NCI-H1092 (cell line): ENCODE data around the gene NFATC3.

Experiments
- DNase-seq: peaks from one replicate; lab custom pipeline; 2025; lab: John Stamatoyannopoulos, UW

The NFATC3 gene

DNA sequence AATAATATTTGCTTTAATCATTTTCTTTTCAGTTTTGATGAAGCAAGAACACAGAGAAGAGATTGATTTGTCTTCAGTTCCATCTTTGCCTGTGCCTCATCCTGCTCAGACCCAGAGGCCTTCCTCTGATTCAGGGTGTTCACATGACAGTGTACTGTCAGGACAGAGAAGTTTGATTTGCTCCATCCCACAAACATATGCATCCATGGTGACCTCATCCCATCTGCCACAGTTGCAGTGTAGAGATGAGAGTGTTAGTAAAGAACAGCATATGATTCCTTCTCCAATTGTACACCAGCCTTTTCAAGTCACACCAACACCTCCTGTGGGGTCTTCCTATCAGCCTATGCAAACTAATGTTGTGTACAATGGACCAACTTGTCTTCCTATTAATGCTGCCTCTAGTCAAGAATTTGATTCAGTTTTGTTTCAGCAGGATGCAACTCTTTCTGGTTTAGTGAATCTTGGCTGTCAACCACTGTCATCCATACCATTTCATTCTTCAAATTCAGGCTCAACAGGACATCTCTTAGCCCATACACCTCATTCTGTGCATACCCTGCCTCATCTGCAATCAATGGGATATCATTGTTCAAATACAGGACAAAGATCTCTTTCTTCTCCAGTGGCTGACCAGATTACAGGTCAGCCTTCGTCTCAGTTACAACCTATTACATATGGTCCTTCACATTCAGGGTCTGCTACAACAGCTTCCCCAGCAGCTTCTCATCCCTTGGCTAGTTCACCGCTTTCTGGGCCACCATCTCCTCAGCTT lies 105.8 kb downstream of the NFATC3 start:
- DNase-seq, result no peak

DNA sequence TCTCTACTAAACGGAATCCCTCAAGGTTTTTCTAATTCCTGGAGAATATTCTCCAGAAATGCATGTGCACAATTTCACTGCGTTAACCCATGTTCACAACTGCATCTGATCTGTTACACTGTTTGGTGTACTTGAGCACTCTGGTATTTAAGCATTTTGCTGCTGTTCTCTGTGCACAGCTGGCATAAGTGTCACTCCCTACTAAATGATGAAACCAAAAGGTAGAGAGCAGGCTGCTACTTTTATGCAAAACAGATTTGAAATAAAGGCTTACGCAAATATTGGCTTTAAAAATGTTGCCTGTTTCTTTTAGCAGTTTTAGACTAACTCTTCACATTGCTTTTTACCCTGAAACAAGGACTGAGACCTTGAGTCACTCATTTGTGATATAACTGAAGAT lies 109.1 kb downstream of the NFATC3 start:
- DNase-seq, result no peak

DNA sequence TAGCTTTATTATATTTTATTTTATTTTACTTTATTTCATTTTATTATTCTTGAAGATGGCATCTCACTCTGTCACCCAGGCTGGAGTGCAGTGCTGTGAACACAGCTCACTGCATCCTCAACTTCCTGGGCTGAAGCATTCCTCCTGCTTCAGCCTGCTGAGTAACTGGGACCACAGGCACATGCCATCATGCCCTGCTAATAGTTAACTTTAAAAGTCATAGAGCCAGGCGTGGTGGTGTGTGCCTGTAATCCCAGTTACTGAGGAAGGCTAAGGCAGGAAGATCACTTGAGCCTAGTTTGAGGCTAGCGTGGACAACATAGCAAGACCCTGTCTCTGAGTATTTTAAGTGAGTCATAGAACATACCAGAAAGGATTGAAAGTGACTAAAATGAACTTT lies 112.1 kb downstream of the NFATC3 start:
- DNase-seq, result no peak

DNA sequence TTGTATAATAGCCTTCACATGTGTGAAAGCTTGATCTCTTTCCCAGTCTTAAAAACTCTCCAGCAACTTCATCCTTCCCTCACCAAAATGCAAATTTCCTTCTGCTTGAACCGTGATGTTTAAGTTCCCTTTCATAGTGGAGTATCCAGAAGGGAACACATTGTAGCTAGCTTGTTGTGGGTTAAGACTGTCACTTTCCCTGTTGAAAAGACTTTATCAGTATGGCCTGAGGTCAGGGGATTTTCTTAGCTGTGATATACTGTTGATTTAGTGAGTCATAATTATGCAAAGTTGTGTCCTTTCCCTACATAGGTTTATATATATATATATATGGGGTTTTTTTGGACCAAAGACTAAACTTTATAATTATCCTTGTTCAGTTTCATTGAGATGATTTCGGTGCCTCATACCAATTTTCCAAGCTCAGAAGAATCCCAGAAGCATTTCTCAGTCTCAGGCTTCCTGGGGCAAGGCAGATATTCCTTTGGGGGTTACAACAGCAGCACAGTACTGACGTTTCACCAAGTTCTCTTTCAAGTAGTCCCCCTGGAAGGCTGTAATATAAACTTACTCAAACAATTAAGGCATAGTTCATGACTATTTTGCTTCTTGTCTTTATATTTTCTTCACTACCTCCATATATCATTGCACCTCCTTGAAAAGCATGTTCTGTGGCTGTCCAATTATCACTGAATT lies 115.1 kb downstream of the NFATC3 start:
- no peak for DNase-seq

DNA sequence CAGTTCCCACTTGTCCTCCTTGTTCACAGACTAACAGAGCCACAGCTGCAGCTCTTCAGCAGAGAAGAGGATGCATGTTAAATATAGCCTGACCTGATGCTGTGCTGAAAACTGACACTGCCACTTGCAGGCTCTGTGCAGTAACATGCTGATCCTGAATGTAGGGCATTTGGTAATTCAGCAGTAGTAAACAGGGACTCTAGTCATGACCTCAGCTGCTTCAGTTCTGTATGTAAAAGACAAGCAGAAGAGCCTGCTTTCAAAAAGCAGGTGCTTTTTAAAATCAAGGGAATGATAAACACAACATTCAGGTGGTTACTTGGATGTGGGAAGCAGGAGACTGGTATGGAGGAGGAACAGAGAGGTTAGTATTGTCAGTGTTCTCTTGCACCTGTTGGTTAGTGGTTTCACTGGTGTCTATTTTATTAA lies 116.9 kb downstream of the NFATC3 start:
- peak; percentile 16 for DNase-seq

DNA sequence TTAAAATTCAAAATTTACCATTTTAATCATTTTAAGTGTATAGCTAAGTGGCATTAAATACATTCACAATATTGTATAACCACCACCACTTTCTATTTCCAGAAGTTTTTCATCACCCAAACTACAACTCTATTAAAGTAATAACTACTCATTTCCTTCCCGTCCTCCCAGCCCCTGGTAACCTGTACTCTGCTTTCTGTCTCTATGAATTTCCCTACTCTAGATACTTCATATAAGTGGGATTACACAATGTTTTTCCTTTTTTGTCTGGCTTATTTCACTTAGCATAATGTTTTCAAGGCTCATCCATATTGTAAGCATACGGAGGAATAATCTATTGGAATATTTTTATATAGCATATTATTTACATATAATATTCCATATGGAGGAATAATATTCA lies 121.1 kb downstream of the NFATC3 start:
- no peak for DNase-seq

DNA sequence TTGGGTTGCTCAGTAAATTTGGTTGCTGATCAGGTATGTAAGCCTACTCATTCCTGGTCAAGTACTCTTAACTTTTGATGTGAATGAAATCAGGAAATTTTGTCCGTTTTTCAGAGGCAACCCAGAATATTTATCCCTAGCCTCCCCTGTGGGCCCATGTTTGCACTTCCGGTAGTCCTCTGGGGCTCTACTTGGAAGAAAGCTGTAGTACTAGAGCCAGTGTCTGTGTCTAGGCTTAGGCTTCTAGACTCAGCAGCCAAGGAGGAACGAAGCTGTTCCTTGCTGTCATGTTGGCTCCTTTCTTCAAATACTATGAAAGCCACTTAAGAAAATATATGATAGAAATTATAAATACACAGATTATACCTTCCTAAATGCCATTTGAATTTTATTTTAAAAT lies 129.6 kb downstream of the NFATC3 start:
- DNase-seq, result no peak

DNA sequence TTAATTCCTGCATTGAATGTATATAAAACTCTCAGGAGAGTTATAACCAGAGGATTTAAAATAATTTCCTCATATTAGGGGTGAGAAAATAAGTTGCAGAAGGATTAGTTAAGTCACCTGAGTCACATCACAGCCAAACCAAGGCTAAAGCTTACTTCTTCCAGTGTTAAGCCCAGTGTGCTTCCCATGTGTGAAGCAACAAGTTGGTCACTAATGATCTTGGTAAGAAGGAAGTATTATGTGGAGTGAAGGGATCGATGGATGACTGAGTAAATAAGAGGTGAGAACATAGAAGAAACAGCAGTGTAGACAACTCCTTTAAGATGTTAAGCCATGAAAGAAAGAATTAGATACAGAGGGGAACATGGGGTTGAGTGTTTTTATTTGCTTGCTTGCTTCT lies 130.1 kb downstream of the NFATC3 start:
- DNase-seq, result no peak

DNA sequence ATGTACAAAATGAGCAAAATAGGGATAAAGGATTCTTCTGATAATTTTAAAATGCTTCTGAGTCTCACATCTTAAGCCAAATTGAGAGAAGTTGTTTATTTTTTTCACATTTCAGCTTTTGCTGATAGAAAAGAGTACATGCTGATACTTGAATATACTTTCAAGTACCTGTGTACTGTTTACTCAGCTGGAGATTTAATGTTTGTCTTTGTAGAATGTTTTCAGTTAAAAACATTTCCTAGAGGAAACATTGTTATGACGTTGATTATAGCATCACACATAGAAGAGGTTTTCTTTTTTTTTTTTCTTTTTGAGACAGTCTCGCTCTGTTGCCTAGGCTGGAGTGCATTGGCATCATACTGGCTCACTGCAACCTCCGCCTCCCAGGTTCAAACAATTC lies 131.1 kb downstream of the NFATC3 start:
- DNase-seq, result no peak

DNA sequence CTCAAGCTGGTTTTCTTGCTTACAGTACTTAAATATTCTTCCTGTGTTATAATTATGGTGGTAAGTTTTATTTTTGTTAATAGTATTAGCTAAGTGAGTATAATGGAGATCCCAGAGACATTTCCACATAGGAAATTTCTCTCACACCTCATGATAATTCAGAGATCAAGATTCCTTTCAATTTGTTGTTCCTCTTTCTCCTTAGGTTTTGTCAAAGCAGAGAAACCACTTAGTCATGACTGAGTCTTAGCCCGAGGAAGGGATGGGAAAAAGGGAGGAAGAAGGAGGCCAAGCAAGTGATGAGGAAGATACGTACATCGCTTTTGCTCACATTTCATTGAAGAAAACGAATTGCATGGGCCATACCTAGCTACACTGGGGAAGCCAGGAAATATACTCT lies 132.3 kb downstream of the NFATC3 start:
- DNase-seq, result no peak

DNA sequence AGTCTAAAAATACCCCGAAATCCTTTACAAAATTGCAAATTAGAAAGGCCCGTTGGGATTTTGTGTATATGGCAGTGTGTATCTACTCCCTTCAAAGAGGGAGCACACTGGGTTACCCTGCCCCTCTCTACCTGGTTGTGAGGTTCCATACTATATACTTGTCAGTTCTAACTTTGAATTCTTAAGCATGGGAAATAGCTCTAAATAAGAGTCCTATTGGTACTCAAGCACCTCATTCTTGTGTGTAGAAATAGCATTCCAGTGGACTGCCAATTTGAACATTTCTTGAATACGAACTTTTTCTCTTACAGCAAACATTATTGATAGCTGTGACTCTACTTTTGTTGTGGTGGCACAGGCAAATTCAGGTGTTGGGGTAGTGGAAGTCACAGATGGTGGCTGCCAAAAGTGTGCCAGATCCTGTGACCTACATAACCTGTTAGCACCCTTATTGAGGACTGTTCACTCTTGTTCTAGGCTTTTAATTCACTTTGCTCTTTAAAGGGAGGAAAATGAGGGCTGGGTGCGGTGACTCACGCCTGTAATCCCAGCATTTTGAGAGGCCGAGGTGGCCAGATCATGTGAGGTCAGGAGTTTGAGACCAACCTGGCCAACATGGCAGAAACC lies 134.7 kb downstream of the NFATC3 start:
- DNase-seq, result no peak

DNA sequence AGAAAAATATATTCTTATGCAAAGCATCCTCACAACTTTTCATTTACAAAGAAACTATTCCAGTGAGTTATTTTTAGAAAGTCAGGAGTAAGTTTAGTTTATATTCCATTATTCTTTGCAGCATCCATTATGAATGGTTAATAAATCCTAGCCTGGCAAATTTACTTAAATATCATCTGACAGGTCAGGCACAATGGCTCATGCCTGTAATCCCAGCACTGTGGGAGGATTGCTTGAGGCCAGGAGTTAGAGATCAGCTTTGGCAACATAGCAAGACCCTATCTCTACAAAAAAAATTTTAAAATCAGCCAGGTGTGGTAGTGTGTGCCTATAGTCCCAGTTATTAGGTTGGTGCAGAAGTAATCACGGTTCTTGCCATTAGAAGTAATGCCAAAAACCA lies 137.9 kb downstream of the NFATC3 start:
- DNase-seq, result no peak

DNA sequence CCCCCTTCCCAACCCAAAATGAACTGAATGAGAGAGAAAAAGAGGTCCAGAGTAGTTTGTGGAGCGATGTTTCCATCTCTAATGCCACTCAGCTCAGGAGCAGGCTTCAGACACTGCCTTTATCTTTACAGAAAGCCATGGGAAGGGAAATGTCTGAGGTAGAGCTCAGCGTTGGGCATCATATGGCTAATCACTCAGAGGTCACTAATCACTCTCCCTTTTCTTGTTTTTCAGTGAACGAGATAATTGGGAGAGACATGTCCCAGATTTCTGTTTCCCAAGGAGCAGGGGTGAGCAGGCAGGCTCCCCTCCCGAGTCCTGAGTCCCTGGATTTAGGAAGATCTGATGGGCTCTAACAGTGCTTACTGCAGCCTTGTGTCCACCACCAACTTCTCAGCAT lies 140.9 kb downstream of the NFATC3 start:
- no peak for DNase-seq

DNA sequence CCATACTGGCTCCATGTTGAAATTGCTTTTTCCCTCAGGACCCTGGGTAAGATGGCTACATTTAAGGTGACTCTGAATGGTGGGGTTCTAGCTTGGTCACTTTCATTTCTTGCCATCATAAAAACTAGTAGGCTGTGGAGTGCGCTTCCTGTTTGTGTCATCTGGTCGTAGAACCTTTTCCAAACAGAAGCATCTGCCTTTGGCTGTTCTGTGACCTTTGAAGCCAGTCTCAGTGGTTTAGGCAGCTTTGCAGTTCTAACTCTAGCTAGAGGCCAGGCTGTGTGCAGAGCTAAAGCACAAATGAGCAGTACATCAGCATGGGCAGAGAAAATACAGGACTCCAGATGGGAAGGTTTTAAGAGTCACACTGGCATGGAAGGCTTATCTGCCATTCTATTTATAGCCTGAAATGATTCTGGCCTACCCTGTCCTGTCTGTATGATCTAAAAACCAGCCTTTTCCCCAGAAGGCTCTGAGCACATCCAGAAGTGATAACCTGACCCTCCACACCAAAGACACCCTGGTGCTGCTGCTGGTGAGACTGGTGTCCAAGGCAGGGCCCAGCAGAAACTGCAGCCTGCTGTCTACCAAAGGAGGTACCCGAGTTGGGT lies 142.1 kb downstream of the NFATC3 start:
- DNase-seq, result no peak

DNA sequence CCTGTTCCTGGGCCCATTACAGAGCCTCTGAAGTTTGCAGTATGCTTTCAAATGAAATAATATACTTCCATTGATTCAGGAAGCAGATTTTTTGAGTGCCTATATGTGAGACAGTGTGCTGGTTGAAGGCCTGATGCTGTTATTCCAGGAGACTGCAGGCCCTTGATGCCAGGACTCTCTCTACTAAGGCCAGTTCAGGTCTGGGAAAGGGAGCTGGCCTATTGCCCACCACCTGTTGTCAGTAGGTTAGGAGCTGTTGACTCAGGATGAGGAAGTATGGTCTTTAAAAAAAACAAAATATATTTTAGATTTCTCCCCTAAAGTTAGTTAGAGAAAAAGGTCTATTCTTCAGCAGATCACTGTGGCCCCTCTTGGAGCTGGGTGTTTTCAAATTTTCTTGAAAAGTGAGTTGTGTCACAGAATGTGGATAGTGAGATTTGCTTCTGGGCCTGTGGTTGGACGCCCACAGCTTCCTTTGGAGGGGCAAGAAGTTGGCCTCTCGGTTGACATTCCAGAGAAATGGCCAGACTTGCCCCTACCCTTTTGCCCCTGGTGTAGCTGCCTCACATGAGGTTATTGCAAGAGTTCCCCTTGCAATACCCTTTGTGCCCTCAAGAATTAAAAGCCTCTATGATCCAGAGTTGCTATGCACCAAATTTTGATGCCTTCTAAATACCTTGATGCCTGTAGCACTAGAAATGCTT lies 142.8 kb downstream of the NFATC3 start:
- DNase-seq, result peak; percentile 13

DNA sequence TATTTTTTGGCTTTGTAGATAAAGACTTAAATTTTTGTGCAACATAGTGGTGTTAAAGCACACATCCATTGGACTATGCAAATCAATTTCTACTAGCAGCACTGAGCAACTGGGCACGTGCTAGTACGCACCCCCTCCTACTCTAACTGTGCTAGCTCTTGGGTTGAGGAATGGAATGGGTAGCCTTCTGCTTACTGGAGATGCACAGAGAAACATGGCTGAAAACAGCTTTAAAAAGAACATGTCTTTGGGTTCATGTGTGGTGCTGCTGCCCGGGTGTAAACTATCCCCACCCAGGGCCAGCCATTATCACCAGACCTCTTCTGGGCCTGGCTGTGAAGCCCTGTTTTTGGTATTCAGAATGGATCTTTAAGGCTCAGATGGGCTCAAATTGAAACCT lies 143.5 kb downstream of the NFATC3 start:
- DNase-seq, result no peak

DNA sequence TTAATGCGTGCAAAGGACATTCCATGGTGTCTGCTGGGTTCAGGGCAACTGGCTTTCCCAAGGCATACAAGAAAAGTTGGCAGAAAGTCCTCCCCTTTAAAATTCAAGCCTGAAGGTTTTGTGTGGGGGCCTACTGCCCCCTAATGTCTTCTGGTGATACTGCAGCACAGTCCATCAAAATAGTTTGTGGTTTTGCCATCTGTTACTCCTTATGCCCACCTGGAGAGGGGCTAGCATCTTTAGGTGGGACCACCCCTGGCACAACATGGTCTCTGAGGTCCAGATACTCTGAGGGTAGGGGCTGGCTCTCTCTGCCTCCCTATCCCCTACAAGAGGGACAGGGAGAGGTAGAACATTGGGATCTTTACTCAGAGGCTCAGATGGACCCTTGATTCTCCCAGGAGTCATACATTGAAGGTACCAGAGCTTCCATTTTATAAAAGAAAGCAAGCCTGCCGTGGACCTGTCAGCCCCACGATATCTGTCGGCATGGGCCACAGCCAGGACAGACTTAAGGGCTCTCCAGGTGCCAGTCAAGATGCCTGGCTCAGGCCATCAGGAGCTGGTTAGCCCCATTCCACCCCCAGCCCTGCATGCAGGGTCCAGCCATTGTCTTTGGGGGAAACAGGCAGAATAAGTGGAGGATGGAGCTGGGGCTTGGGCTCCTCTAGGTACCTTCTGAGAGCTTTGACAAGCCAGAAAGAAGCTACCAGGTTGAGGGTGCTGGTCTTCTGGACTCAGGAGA lies 144.4 kb downstream of the NFATC3 start:
- peak; percentile 32 for DNase-seq

DNA sequence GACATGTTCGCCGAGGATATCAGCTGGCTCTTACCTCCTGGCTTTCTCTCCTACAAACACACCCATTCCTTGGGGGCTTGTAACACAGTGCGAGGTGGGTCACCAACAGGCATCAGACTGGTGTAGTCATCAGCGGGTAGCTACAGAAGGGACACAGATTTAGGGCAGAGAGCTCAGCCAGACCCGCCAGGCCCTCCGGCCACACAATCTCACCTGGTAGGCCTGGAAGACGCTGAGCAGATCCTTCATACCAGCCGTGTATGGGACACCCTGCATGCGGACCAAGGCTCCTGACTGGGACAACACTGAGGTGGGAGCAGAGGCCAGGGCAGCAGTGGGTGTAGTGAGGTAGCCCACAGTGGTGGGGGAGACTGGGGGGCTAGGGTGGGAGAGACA lies 145.0 kb downstream of the NFATC3 start:
- DNase-seq, result no peak

DNA sequence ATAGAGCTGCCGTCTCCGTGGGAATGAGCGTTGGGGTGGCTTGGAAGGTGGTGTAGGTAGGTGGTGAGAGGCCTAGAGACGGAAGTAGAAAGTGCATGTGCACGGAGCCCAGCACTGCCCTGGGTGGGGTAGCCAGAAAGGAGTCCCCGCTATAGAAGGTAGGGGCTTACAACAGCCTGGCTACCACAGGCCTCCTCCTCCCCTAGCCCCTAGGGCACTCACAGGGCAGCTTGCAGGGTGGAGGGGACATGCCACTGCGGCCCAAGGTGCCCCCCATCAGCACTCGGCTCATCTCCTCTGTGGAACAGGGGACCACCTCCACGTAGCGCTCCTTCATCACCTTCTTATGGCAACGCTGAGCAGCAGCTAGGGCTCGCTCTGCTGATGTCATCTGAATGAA lies 145.8 kb downstream of the NFATC3 start:
- no peak for DNase-seq

DNA sequence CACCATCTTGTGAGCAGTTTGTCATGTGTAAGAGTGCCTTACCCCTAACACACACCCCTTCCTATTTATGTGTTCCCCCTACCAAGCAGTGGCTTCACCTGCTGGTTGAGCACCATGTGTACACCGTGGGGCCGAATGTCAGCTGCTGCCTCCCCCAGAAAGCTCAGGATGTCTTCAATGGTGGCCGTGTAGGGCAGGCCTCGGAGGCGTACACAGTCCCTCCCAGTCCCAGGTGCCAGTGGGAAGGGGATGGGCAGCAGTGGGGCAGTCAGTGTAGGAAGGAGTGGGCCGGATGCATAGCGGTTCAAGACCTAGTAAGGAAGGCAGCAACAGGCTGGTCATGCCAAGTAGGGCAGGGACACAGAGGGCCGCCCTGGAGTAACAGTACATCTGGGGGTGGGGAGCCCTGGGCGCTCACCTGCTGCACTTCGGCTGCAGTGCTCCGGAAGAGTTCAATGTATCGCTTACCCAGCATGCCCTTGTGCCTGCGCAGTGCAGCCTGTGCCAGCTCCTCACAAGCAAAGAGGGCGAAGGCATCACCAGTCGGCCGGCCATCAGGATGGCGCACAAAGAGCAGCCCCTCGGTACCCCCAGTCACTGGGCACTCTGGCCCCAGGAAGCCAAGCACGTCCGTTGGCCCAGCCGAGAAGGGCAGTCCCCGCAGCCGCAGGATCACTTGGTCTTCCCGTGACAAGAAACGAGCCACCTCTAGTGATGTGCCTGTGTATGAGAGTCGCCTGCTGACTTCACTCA lies 146.4 kb downstream of the NFATC3 start:
- DNase-seq, result no peak

DNA sequence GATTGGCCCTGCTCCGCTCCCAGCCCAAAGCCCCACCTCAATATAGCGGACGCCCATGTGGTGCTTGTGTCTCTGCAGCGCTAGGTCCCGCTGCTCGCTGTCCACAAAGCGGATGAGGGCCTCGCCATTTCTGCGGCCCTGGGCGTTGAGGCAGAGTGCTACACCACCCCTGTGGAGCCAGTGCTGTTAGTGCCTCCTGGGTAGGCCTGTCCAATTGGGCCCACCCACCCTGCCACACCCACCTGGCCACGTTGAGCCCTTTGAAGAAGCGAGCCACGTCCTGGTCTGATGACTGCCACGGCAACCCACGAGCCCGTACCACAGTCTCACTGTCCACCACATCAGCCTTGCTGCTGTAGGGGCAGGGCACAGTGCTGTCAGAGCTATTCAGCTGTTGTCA lies 147.2 kb downstream of the NFATC3 start:
- DNase-seq, result no peak
